HS-5 (cell line): ENCODE data around the gene ARHGAP28.
"Not testable (repeated sequence)": the region's sequence is repeated elsewhere in the genome, so short reads cannot be mapped to it uniquely, and the experiment has no call there.

Experiments used
- DNase-seq: peaks from one replicate; pipeline ENCODE4 v3.0.0-alpha.2; 2012; ENCODE audit warnings: low read depth

Gene ARHGAP28

DNA sequence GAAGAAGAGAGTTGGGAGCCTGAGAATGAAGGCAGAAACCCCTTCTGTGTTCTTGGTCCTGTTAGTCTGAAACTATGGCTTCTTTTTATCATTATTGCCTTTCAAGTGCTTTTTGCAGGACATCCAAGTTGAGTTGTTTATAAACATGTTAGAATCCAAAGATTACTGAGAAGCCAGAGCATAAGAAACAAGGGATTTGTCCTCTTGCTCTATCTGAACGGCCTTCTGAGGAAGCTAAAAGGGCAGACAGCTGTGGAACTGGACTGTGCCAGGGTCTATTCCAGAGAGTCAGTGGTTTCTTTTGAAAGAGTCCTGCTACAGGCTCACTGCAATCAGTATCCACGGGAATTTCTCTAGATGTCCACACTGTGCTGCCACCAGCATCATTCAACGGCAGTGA is 86.6 kb downstream of the ARHGAP28 start:
- DNase-seq = no peak

DNA sequence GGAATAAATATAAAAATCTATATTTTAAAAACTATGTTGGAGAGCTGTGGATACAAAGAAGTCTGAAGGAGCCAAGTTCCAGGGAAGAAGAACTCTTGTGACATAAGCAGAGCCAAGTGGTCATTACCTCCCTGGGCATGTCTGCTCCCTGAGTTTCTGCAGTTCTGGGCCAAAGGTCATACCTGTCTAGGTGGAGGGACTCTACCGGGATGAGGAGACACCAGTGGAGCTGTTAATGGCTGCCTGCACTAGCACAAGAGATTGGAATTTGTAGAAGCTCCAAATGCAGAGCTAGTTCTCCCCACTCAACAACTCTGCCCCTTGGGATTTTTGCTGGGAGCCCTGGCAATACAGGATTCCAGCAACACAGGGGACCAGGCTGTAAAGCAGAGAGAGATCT is 89.8 kb downstream of the ARHGAP28 start:
- no peak for DNase-seq

DNA sequence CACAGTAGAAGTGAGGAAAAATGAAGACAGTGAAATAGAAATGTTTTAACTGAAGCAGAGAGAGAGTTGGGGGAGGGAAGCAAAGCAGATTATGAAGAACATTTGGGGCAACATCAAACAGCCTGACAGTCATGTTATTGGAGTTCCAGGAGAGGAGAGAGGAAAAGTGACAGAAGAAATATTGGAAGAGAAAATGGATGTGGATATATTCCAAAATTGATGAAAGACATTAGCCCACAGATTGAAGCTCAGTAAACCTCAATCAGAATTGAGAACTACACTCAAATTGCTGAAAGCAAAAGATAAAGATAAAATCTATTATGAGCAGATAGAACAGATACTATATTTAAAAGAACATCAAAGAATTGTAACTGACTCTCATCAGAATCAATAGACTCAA is 90.8 kb downstream of the ARHGAP28 start:
- DNase-seq = no peak

DNA sequence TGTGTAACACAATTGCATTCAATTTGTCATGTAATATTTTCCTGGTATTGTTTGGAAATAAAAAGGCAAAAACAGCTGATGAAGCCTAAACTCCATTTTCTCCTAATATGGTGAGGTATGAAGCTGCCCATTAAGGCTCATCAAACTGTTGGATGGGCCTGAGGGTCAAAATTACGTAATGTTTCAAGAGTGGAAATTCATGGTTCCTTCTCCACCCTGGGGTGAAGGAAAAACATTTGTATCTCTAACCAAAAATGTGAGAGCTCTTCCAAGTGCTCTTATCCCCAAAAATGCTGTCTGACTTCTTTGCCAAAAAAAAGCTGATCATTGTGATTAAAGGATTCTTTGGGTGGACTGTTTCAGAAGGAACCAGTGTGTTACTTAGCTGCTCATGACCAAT is 91.8 kb downstream of the ARHGAP28 start:
- no peak for DNase-seq

DNA sequence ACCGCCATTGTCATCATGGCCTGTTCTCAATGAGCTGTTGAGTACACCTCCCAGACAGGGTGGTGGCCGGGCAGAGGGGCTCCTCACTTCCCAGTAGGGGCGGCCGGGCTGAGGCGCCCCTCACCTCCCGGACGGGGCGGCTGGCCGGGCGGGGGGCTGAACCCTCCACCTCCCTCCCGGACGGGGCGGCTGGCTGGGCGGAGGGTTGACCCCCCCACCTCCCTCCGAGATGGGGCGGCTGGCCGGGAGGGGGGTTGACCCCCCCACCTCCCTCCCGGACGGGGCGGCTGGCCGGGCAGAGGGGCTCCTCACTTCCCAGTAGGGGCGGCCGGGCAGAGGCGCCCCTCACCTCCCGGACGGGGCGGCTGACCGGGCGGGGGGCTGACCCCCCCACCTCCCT is 97.6 kb downstream of the ARHGAP28 start:
- not testable (repeated sequence) for DNase-seq

DNA sequence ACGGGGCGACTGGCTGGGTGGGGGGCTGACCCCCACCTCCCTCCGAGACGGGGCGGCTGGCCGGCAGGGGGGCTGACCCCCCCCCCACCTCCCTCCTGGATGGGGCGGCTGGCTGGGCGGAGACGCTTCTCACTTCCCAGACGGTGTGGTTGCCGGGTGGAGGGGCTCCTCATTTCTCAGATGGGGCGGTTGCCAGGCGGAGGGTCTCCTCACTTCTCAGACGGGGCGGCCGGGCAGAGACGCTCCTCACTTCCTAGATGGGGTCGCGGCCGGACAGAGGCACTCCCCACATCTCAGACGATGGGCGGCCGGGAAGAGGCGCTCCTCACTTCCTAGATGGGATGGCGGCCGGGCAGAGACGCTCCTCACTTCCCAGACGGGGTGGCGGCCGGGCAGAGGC is 98.0 kb downstream of the ARHGAP28 start:
- DNase-seq = not testable (repeated sequence)

DNA sequence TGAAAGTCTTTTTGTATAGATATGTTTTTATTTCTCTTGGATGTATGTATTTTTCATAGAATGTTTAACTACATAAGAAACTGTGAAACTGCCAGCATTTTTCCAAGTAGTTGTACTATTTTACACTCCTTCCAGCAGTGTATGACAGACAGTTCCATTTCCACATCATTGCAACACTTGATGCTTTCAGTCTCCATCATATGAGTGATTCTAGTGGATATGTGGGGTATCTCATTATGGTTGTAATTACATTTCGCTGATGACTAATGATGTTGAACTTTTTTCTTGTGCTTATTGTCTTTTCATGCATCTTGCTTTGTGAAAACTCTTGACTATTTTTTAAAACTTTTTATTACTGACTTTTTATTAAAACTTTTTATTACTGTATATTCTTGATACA is 101.4 kb downstream of the ARHGAP28 start:
- no peak for DNase-seq

DNA sequence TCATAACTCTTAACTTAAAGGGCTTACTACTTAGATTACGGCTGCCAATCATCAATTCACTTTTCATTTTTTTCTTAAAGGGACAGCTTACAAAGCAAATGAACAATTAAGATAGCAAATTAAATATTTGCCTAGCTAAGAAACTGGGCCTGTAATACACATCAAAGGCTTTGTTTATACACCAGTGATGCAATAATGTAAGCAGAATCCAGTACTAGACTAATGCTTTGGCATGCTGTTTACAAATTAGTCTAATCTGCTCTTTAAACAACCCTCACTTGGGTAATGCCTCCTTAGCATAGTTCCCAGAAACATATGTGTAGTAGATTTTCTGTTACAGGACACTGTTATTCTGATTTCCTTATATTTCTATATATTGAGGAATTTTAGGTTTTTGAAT is 105.8 kb downstream of the ARHGAP28 start:
- no peak for DNase-seq

DNA sequence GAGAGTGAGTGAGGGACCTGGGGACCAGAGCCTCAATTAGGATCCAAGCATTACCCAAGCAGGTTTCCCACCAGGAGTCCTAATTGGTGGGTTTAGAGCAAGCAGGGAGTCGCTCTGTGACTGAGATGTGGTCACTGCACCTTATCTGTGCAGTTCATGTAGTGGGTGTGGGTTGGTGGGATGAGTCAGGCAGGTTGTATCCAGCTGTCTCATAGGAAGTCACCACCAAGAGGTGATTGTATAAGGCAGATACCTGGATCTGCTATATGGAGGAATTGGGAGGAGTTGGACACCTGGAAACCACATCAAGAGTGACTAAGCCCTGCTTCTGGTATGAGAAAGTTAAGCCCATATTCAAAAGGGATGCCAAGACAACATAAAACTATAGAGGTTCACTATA is 106.8 kb downstream of the ARHGAP28 start:
- DNase-seq = no peak

DNA sequence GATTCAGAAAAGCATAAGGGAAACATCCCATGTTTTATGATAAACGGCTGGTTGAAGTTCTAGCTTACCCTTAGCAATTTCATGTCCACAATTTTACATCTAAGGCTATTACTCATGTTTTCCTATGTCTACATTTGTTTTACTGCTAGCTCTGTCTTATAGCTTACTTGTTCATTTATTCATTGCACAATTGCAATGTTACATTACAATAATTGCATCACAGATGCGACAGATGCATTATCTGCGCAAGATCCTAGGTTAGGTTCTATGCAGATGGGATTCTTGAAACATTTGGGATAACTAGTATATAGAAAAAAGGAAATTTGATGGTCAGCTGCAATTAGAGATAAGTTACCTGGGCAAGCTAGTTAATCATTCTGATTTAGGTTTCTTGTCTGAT is 108.4 kb downstream of the ARHGAP28 start:
- DNase-seq = no peak

DNA sequence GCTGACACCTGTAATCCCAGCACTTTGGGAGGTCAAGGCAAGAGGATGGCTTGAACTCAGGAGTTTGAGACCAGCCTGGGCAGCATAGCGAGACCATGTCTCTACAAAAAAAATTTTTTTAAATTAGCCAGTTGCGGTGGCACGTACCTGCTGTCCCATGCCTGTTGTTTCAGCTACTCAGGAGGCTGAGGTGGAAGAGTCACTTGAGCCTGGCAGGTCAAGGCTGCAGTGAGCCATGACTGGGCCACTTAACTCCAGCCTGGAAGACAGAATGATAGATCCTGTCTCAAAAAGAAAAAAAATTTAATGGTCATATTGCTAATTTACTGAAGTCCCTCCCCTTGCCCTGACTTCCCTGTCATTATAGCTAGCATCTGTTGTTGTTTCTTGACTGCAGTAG is 112.6 kb downstream of the ARHGAP28 start:
- no peak for DNase-seq

DNA sequence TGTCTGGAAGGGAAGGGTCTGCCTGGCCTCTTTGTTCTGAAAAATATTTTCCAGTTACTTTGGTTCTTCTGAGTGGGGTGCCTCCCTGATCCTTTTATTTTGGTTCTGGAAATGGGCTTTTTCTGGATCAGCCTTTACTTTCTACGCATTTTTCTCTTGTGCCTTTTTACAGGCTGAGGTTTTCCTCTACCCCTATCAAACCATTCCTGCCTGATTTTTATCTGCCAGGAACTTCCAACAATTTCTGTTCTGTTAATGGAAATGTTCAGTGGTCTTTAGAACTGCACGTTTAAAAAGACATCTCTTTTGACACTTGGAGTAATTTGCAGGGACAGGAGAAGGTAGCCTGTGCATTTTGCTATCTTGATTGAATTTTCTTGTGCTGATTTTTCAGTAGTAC is 113.8 kb downstream of the ARHGAP28 start:
- DNase-seq = no peak

DNA sequence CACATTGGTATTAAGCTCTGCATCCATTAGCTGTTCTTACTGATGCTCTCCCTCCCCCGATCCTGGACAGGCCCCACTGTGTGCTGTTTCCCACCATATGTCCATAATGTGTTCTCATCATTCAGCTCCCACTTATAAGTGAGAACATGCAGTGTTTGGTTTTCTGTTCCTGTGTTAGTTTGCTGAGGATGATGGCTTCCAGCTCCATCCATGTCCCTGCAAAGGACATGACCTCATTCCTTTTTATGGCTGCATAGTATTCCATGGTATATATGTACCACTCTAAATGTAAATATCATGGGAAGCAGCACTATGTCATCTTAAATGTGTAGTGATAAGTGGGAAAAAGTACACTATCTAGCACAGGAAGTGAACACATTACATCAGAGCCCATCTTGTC is 116.0 kb downstream of the ARHGAP28 start:
- not testable (repeated sequence) for DNase-seq

DNA sequence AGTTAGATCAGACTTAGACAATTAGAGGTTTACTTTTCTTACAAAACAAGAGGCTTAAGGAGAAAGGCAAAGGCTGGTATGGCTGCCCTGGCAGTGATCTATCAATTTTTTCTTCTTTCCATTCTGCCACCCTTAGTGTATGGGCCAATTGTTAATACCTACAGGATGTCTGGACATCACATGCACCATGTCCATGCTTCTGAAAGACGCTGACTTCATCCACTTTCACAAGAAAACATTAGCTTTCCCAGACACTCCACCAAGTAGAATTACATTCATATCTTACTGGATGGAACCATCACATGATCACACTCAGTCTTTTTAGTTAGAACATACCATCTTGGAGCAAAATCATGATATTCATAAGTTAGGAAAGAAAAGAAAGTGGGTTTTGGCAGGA is 120.9 kb downstream of the ARHGAP28 start:
- no peak for DNase-seq

DNA sequence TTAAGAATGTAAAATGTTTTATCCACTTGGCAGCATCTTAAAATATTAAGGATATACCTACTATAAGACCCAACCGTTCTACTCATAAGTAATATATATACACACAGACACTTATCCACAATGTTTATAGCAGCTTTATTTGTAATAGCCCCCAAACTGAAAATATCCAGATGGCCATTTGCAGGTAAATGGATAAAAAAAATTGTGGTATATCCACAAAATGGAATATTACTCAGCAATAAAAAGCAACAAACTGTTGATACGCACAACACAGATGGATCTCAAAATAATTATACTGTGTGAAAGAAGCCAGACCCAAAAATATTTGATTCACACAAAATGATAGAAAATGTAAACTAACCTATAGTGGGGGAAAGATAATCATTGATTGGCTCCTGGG is 122.0 kb downstream of the ARHGAP28 start:
- DNase-seq = no peak

DNA sequence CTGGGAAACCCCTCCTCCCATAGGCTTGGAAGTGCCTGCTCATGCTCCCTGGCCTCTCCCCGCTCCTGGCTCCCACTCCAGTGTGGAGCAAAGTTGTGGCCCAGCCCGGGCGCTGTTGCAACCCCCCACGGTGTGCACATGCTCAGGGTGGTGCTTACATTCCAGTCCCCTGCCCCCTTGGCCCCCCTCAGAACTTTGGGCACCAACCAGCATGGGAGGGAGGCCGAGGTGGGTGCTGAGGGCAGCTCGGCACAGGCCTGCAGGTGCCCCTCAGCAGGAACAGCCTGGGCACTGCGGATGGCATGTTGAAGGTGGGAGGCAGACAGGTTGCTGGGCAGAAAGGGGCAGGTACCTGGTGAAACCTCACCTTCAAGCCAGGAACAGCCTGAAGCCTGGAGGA is 125.3 kb downstream of the ARHGAP28 start:
- DNase-seq = no peak

DNA sequence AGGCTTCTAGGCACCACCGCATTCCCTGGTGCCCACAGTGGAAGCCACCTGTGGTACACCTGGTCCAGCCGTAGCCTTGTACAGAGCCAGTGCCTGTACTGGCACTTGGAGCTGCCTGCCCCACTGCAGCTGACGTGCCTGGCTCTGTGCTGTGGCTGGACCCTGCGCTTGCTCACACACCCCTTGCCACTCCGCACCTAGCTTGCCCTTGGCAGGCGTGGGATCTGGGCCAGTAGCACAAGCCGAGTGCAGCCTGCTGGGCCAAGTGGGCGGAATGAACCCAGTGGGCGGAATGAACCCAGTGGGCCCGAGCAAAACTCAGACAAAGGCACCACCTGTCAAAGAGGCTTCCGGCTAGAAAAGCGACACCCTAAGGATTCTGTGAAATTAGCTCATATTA is 126.3 kb downstream of the ARHGAP28 start:
- no peak for DNase-seq

DNA sequence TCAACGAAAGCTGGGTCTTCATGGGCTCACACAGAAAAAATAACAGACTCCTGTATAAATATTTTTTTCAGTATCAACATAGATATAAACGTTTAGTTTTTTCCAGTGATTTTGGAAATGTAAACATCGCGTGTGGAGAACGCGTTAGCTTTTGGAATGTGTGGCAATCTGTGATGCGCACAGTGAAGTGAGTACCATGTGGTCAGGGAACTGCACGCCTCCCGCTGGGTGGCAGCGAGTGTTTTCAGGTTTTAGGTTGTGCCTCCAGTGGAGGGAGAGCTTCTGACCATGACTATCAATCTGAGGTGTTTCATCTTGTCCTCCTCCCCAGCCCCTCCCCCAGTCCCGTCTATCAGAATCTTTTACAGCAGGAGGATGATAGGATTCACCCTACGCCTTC is 127.8 kb downstream of the ARHGAP28 start:
- no peak for DNase-seq

DNA sequence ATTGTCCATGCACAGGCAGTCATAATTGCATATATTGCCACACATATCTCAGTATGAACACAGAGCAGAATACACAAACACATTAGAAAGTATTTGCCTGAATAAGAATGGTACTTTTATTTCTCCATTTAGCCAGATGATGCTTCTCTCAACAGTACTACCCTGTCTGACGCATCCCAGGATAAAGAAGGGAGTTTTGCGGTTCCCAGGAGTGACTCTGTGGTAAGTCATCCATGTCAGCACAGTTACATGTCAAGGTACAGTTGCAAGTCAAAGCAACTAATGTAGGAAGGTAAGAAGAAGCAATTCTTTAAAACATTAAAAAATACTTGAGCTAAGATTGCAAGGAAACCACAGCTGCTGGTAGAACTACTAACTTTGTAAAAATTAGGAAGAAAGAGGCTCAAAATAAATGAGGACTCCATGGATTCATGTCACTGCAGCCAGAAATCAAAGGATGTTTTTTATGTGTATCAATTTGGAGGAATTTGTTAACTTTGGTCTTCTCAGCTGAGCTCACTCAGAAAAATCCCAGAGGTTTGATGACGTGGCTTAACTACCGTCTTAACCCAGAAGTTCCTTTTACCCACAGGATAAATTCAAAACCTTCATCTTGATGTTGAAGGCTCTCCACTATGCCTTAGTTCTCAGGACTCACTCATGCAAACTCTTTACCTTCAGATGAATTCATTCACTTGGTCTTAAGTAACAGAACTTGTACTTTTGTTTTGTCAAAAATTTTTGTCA is 130.3 kb downstream of the ARHGAP28 start:
- no peak for DNase-seq

DNA sequence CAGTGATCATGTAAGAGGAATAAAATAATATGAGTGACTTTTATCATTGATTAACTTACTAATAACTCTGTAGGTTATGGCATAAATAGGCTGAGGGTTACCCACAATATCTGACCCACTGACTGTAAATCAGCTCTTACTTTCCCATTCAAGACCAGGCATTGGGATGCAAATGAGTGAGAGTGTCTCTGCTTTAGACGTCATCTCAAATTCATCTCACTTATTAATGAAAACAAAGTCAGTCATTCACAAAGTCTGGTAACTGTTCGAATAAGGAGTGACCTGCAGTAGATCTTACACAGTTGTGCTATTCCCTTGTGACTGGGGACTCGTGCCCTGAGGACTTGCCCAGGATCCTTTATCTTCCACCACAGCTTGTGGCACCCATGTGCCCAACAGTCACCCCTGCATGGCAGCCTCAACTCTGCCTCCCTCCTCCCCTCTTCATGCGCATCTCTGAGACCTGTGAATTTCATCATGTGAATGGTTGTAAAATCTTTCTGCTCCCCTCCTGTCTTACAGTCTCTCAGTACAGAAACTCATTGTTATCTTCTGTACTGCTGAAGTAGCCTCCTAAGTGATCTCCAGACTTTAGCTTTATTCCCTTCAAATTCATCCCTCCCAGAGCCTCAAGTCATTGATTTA is 131.4 kb downstream of the ARHGAP28 start:
- no peak for DNase-seq

DNA sequence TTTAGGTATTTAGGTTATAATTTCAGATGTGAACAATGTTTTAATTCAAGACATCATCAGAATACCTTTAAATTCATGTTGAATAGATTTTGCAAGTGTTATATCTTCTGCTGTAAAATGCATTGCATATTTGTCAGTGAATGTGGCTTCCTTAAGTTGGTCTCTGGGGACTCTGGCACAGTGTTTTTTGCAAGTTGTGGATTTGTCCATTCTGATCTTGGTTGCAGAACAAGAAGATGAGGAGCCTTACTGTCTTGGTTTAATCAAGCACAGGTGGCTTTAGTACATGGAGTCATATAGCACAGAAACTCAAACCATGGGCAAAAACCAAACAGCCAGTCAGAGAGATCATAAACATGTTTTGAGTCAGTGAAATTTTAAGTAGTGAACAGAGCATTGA is 135.7 kb downstream of the ARHGAP28 start:
- DNase-seq = no peak

DNA sequence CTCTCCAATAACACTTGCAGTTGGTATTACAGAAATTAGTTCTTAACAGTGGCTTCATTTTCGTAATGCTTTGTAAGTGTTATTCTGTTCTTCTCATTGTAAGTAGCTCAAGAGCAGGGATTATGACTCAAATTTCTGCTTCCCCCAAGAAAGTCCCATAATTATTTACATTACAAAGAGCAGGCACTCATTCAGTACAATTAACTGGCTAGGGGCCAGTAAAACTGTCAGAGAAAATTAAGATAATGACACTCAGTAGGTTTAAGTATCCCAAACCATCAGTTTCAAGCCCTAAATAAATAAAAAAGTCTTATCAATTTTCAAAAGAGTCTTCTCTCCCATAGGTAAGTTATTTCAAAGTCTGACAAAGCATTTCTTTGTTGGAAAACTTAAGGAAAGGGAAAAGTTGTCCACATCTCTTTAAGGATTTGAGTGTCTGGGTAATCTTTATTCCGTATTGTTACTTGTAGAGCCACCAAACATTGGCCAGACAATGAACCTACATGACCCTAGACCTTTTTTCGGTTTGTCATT is 137.1 kb downstream of the ARHGAP28 start:
- no peak for DNase-seq

DNA sequence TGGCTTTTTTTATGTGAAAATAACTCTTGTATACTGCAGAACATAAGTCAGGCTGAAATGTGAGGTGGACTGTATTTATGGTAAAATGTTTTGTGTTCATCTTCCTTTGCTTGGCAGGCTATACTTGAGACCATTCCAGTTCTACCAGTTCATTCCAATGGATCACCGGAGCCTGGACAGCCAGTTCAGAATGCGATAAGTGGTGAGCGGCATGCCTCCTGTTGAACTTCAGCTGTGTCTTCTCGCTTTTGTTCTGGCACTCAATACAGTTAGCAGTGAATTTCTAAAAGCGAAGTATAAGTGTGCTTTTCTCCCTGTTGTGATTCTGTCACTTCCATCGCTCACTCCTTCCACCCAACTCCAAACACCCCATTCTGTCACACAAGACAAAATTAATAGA is 138.5 kb downstream of the ARHGAP28 start:
- DNase-seq = no peak

DNA sequence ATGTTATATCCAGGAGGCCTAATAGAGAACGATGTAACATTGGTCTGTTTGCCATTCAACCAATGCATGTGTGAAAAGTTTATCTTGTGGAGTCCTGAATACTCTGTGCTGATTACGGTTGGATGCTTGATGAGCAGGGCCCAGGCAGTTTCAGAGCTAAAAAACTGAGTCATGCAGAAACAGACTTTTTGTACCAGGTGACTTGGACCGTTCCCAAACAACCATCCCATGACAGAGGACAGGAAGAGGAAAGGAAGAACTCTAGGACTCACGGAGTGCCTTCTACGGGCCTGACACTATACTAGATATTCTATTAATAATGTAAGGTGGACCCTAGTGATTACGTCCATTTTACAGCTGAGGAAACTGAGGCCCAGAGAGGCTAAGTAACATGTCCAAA is 142.1 kb downstream of the ARHGAP28 start:
- no peak for DNase-seq
